Activated T-helper 1 cell treated with Interleukin-2 at 50 U/mL for 16 hours (primary cell): Measurements from ENCODE around the gene GRM7.

Source experiments
- DNase-seq: peaks from one replicate; pipeline ENCODE4 v3.0.0-alpha.2; 2020; ENCODE audit warnings: low read depth

The GRM7 gene

GRCh38 chr3:6971933-6972332 lies 111.0 kb downstream of the GRM7 start:
- no peak for DNase-seq

GRCh38 chr3:6985848-6986247 lies 124.9 kb downstream of the GRM7 start:
- no peak for DNase-seq

GRCh38 chr3:6989608-6990291 lies 128.8 kb downstream of the GRM7 start:
- DNase-seq, result no peak

- no peak for DNase-seq
Measured at GRCh38 chr3:6994081-6994668, 133.3 kb downstream of the GRM7 start.

- DNase-seq, result no peak
Measured at GRCh38 chr3:7000501-7000900, 139.6 kb downstream of the GRM7 start.

GRCh38 chr3:7001370-7001769 lies 140.5 kb downstream of the GRM7 start:
- no peak for DNase-seq

GRCh38 chr3:7015683-7016440 lies 154.9 kb downstream of the GRM7 start:
- DNase-seq, result no peak

GRCh38 chr3:7025581-7026300 lies 164.8 kb downstream of the GRM7 start:
- no peak for DNase-seq

GRCh38 chr3:7029562-7029961 lies 168.6 kb downstream of the GRM7 start:
- DNase-seq, result no peak

- DNase-seq, result no peak
Measured at GRCh38 chr3:7038394-7038793, 177.5 kb downstream of the GRM7 start.

- DNase-seq, result no peak
Measured at GRCh38 chr3:7062714-7063113, 201.8 kb downstream of the GRM7 start.

- no peak for DNase-seq
Measured at GRCh38 chr3:7070461-7070860, 209.5 kb downstream of the GRM7 start.

GRCh38 chr3:7074217-7074616 lies 213.3 kb downstream of the GRM7 start:
- no peak for DNase-seq

GRCh38 chr3:7075117-7075516 lies 214.2 kb downstream of the GRM7 start:
- DNase-seq, result no peak

GRCh38 chr3:7075901-7076300 lies 215.0 kb downstream of the GRM7 start:
- no peak for DNase-seq

- no peak for DNase-seq
Measured at GRCh38 chr3:7082244-7082643, 221.3 kb downstream of the GRM7 start.

- no peak for DNase-seq
Measured at GRCh38 chr3:7086417-7086816, 225.5 kb downstream of the GRM7 start.

GRCh38 chr3:7095116-7095515 lies 234.2 kb downstream of the GRM7 start:
- no peak for DNase-seq

- DNase-seq, result no peak
Measured at GRCh38 chr3:7100136-7100535, 239.2 kb downstream of the GRM7 start.

- no peak for DNase-seq
Measured at GRCh38 chr3:7106635-7107034, 245.7 kb downstream of the GRM7 start.

- DNase-seq, result no peak
Measured at GRCh38 chr3:7112523-7113056, 251.7 kb downstream of the GRM7 start.

GRCh38 chr3:7144697-7145308 lies 283.9 kb downstream of the GRM7 start:
- no peak for DNase-seq
